LHCN-M2 (cell line): ENCODE data around the gene TEX50. TPM values are rescaled to one million over a fixed set of nuclear protein-coding genes. Genes with fewer than 3 reads are reported as not detected.
"Not testable (repeated sequence)": the region's sequence is repeated elsewhere in the genome, so short reads cannot be mapped to it uniquely, and the experiment has no call there.

ENCODE experiments used
- DNase-seq: peaks from one replicate; pipeline ENCODE4 v3.0.0-alpha.2; 2012; ENCODE audit warnings: low read depth
- polyA plus RNA-seq: library from polyadenylated mRNA; unstranded; fragments of >200 nt; gene quantifications from one replicate; pipeline ENCODE4 v1.2.1, GENCODE V29; 2012; ENCODE audit warnings: missing spikeins
- total RNA-seq: library from RNA; depleted of rRNA; stranded (reverse); fragments of >200 nt; gene quantifications from 2 replicates; pipeline ENCODE4 v1.2.3, GENCODE V29; 2014; rRNA removed

The TEX50 gene, protein sequence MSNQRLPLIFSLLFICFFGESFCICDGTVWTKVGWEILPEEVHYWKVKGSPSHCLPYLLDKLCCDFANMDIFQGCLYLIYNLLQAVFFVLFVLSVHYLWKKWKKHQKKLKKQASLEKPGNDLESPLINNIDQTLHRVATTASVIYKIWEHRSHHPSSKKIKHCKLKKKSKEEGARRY
- total RNA-seq, result not detected in 2 replicates
- polyA plus RNA-seq, result not detected

DNA sequence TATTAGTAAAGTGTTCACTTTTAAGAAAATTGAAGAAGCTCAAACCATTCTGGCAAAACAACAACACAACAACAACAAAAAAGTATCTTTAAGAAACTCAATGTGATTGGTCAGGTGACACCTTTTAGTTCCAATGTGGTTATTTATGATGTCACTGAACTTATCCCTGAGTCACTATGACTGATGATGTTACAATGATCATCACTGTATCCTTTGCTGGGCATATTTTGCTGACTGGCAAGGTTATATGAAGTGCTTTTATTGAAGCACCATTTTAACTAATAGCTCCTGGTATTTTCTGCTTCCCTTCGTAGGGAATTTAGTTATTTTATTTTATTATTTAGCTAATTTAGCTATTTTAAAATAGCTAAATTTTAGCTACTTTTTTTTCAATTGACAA, at the start of gene TEX50:
TEX50 (plus strand) TSS at position 223 of the 400 bp plus-strand sequence. CDS start 184 bp downstream, outside the sequence.
- no peak for DNase-seq

DNA sequence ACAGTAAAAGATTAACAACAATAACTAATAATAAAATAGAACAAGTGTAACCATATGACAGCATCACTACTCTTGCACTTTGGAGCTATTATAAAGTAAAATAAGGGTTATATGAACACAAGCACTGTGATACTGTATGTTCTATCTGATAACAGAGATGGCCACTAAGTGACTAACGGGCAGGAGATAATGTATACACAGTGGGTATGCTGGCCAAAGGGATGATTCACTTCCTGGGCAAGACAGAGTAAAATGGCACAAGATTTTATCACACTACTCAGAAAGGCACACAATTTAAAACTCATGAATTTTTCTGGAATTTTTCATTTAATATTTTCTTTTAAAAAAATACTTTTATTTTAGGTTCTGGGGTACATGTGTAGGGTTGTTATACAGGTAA, 44.6 kb upstream of the TEX50 start:
- DNase-seq, result peak; percentile 38

DNA sequence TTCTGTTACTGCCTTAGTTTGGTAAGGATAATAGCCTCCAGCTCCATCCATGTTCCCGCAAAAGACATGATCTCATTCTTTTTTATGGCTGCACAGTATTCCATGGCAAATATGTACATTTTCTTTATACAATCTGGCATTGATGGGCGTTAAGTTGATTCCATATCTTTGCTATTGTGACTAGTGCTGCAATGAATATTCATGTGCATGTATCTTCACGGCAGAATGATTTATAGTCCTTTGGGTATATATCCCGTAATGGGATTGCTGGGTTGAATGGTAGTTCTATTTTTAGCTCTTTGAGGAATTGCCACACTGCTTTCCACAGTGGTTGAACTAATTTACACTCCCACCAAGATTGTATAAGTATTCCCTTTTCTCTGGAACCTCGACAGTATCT, 44.0 kb upstream of the TEX50 start:
- not testable (repeated sequence) for DNase-seq

GRCh38 chr1:173596097-173596825, 38.9 kb upstream of the TEX50 start:
- DNase-seq, result no peak

GRCh38 chr1:173601588-173601987, 33.5 kb upstream of the TEX50 start:
- no peak for DNase-seq

DNA sequence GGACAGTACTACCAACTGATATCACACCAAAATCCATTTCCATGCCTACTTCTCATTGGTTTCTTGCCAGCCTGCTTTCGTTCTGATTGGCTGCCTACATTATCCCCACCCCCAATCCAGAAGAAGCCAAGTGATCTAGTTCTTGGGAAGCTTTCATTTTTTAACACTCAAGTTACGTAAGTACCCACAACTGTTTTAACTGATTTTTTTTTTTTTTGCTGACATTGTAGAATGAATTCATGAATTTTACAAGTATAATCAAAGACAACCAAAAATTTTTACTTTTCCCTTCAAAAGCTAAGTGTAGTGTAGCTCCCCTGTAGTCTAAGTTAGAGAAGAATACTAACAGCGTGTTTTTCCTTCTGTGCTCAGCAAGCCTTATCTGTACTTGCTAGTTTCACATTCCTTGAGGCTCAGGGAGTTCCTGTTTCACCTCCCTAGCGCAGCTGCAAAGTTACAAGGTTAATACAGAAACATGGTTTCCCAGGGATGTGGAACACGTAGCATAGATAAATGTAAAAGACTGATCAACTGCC, 32.0 kb upstream of the TEX50 start, which contains the start of gene SLC9C2:
SLC9C2 (minus strand) TSS at position 17 of the 536 bp plus-strand sequence. CDS start 1,296 bp downstream, outside the sequence.
- peak; percentile 75 for DNase-seq

DNA sequence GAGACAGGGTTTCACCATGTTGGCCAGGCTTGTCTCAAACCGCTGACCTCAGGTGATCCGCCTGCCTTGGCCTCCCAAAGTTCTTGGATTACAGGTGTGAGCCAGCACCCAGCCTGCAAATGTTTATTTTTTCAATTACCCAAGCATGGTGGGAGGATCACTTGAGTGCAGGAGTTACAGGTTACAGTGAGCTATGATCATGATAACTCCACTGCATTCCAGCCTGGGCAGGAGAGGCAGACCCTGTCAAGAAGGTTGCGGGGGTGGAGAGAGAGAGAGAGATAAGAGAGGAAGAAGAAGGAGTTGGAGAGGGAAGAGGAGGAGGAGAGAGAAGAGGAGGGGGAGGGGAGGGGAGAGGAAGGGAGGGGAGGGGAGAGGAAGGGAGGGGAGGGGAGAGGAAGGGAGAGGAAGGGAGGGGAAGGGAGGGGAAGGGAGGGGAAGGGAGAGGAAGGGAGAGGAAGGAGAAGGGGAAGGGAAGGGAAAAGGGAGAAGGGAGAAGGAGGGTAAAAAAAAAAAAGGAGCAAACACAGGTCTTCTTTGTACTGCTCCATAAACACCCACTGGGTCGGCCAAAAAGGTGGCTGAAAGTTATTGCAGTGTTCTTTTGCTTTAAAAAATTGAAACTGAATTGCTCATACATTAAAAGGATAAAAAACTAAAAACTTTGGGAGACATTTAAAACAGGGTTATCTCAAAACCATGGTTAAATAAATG, 26.5 kb upstream of the TEX50 start:
- DNase-seq, result no peak

GRCh38 chr1:173613086-173613485, 22.1 kb upstream of the TEX50 start:
- not testable (repeated sequence) for DNase-seq

DNA sequence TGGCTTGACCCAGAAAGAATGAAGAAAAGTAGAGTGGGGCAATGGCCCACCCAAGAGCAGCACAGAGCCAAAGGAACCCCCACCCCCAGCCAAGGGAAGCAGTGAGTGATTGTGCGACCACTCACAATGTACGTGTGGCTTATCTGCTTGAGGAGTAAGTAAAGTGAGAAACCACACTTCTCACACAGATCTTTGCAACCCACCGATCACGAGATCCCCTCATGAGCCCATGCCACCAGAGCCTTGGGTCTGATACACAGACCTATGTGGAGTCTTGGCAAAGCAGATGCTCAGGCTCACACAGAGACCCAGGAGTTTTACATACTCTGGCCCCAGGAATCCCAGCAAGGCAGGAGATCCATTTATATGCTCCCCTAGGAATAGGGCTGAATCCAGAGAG, 18.3 kb upstream of the TEX50 start:
- DNase-seq, result no peak

DNA sequence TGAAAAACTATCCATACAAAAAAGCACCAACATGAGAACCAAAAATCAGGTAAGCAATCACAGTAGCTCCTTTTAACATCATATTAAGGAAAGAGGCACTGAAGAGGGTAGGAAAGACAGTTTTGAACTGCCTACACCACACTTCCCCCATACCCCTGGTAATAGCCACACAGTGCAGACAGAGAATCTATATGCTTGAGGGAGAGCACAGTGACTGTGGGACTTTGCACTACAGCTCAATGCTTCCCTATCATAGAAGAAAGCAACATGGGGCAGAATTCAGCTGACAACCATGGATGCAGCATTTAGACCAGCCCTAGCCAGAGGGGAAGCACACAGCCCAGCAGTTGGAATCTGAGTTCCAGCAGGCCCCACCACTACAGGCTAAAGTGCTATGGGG, 7.9 kb upstream of the TEX50 start:
- no peak for DNase-seq

DNA sequence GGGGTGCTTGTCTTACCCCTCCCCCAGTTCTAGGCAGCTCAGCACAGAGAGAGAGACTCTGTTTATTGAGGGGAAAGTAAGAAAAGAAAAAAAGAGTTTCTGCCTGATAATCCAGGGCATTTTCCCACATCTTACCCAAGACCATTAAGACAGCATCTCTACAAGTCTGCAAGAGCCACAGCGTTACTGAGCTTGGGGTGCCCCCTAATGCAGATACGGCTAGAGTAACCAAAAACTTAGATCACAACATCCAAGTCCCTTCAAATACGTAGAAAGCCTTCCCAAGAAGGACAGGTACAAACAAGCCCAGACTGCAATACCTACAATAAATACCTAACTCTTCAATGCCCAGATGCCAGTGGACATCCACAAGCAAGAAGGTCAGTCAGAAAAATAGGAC, 6.2 kb upstream of the TEX50 start:
- peak; percentile 6 for DNase-seq

- peak; percentile 7 for DNase-seq
These were observed 2.3 kb downstream of the TEX50 start for GRCh38 chr1:173637236-173638042.

DNA sequence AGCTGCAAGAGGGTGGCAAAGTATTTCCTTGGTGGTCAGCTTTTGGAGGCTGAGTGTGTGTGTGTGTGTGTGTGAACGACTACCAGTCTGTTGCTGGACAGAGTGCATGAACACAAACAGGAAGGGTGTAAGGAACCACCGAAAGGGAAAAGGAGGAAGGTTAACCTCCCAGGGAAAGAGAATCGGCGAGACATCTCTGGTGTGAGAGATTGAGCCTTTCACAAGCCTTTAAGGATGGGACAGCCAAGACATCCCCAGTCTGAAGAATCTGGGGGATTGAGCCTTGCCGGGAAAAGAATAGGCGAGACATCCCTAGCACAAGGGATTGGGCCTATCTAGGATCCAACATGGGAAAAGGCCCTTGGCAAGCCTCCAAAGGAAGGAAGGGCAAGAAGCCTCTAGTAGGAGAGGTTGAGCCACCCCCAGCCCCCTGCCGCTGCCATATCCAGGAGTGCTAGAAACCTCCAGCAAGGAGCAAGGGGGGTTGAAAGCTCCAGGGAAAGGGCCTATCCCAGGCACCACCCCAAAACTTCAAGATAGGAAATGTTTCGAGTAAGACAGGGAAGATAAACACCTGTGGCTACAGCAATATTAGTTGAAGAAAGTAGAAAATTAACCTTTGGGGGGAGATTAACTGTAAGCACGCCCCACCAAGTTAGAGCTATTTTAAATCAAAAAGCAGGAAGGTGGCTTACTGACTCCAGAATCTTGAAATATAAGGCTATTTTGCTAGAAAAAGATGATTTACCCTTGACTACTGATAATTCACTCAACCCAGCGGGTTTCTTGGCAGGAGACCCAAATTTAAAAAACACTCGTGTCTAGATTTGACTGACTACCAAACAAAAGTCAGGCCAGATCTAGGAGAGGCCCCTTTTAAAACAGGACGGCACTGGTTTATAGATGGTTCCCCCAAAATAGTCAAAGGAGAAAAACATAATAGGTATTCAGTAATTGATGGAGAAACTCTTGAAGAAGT, 3.2 kb downstream of the TEX50 start:
- DNase-seq, result no peak

GRCh38 chr1:173639102-173639501, 4.0 kb downstream of the TEX50 start:
- no peak for DNase-seq

DNA sequence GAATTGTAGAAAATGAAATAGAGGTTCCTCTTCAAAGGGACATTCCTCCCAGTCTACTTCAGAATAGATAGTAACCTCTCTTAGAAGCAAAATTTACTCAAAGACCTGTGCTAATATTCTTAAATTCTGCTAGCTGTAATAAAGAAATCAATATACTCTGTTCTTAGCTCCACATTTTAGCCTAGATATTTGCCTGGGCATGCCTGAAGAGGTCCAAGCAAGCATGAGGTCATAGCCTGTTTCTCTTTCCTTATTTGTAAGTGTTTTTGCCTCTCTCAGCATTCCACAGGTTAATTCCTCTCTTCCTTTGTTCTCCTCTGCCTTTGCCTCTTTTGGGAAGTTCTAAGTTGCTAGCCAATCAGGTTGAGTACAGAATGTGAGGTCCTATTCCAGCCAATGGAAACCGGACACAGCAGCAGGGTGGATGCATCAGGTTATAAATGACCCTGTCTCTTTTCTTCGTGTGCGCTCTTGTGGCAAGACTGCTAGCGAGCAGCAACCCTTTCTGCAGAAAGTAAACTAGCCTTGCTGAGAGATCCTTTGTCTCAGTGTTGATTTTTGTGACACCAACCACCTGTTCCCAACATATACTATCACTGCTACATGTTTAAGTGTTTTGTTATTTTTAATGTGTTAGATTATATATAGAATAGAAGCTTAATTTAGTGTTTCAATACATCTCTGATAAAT, 7.5 kb downstream of the TEX50 start:
- DNase-seq, result peak; percentile 14

- DNase-seq, result no peak
These were observed 11.5 kb downstream of the TEX50 start for GRCh38 chr1:173646656-173647055.

GRCh38 chr1:173648880-173649605, 13.9 kb downstream of the TEX50 start:
- no peak for DNase-seq

GRCh38 chr1:173660306-173660705, 25.2 kb downstream of the TEX50 start:
- no peak for DNase-seq

- DNase-seq, result no peak
These were observed 26.1 kb downstream of the TEX50 start for GRCh38 chr1:173661271-173661670.
